Prostate gland (tissue), 2 donors: ENCODE data around the gene ATP2C2.

Experiments
- CTCF ChIP-seq, 4 experiments: fragments of 200-600 bp in 2 of 4; fragments of 450-650 bp in 2 of 4; sonication (generic) in 2 of 4; IDR thresholded peaks; 1 replicate in 3 of 4; 2 replicates in 1 of 4; pipeline ENCODE4 v1.5.1; 2016 to 2019; ENCODE audit warnings: antibody characterized with exemption in 4 of 4, mild to moderate bottlenecking in 2 of 4, moderate library complexity in 2 of 4
- POLR2A ChIP-seq: fragments of 450-650 bp; IDR thresholded peaks from one replicate; pipeline ENCODE4 v1.6.1; 2016; ENCODE audit warnings: antibody characterized with exemption, mild to moderate bottlenecking
- POLR2AphosphoS5 ChIP-seq: sonication (generic); formaldehyde crosslinking; IDR thresholded peaks from one replicate; pipeline ENCODE4 v1.6.1; 2017; ENCODE audit warnings: antibody characterized with exemption

- no peak for TF ChIP-seq CTCF (IDR thresholded peaks at IDR 0.05)
- no peak for TF ChIP-seq POLR2A
- TF ChIP-seq POLR2AphosphoS5, result no peak
Observed at GRCh38 chr16:84446596-84447392, 78.5 kb downstream of the ATP2C2 start.
